Activated T-helper 1 cell treated with anti-CD3 and anti-CD28 coated beads, Interleukin-12 subunit alpha, Interleukin-12 subunit beta, Interleukin-2, Interleukin-4 antibody, amounts not matched to agents 30 ng/mL and 10 ng/mL and 1 ng/mL, durations not matched to agents 14 hours and 24 hours and 36 hours (primary cell): Measurements from ENCODE around the gene DDN. TPM values are rescaled to one million over a fixed set of nuclear protein-coding genes. Genes with fewer than 3 reads are reported as not detected.

Source experiments
- DNase-seq: peaks from one replicate; pipeline ENCODE4 v3.0.0; 2021; ENCODE audit warnings: low spot score
- H3K27ac Mint-ChIP-seq: one replicate; pipeline ENCODE4 v1.8.0; 2021; ENCODE audit warnings: mild to moderate bottlenecking, mixed read lengths
- H3K27me3 Mint-ChIP-seq: one replicate; pipeline ENCODE4 v1.8.0; 2022; ENCODE audit warnings: mild to moderate bottlenecking, moderate library complexity, mixed read lengths; ENCODE audit not compliant: insufficient read depth
- H3K36me3 Mint-ChIP-seq: one replicate; pipeline ENCODE4 v1.8.0; 2021; ENCODE audit warnings: low read depth, mixed read lengths
- H3K4me1 Mint-ChIP-seq: one replicate; pipeline ENCODE4 v1.8.0; 2021; ENCODE audit warnings: low read depth, mixed read lengths
- H3K4me3 Mint-ChIP-seq: one replicate; pipeline ENCODE4 v1.8.0; 2021; ENCODE audit warnings: mild to moderate bottlenecking, moderate library complexity, mixed read lengths
- H3K9me3 Mint-ChIP-seq: one replicate; pipeline ENCODE4 v1.8.0; 2021; ENCODE audit warnings: mixed read lengths
- intact Hi-C: fragments of 100-400 bp; cut with micrococcal nuclease; formaldehyde crosslinking; loops from one replicate; pipeline ENCODE4 v1.15.1; 2024
- total RNA-seq: library from RNA; stranded (reverse); gene quantifications from 2 replicates; pipeline ENCODE4 v1.2.3, GENCODE V29; 2022

DDN gene
- 0.78 and 1.1 TPM in 2 replicates for total RNA-seq

DNA sequence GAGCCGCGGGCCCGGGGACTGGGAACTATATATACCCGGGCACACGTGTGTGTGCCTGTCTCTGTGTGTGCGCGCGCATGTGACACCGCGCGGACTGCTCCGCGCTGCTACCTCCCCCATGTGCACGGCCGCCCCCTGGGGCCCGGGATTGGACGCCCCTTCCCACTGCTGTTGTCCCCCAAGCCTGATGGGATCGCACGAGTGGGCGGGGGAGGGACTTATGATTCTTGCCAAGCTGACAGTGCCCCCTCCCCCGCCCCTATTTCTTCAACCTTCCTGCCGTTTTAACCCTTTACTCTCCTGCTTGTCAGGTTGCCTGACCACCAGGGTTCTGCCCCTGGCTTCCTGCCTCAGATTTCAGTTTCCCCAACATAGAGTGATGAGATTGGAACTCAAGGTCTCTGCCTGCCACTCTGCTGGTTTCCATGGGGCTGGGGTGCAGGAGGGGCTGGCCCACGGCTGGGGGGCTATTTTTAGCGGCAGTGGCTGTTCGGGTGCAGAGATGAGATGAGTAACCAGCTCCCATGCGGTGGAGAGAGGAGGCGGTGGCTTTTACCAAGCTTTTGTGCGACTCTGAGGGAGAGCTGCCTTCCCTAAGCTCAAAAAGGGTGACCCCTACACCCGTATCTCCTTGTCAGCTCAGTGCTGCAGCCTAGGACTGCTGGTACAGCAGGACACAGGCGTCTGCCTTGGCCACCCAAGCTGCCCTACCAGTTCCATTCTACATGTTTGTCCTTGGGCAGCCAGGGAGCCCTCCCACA is at the start of gene DDN:
Gene DDN, minus strand, starts transcription at position 5 of the 761 bp plus-strand sequence. CDS start 88 bp downstream, outside the sequence.
- H3K27ac Mint-ChIP-seq: peak within 1 kb of the TSS; percentile 80
- H3K4me1 Mint-ChIP-seq: peaks cover 27% of the 10 kb centered on the region
- peaks cover 33% of the 10 kb centered on the region for H3K27me3 Mint-ChIP-seq
- H3K36me3 Mint-ChIP-seq: peaks cover 33% of the 10 kb centered on the region
- intact Hi-C loops: loop anchor here (1.0 to 5.0 kb wide), 4 partner anchors 19 to 343 kb away; partner anchors contain the start of gene PRKAG1
- H3K4me3 Mint-ChIP-seq: peak within 1 kb of the TSS; percentile 73
- H3K9me3 Mint-ChIP-seq: no peaks in the 10 kb centered on the region
- DNase-seq: peak; percentile 19

DNA sequence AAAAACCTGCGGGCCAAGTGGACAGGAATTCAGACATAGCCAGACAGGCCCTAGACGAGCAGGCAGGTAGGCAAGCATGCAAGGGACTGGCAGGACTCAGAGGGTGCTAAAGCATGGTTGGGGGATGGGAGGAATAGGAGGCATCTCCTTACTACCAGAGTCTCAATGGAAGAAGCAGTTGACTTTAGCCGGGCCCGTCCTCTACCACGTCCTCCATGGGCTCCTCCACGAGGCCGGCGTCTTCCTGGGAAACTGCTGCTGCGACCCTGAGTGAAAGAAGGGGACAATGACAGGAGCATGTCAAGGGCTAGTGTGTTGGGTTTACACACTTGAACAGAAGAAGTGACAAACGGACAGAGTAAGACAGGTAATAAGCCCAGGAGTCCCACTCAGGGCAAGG is 49.8 kb upstream of the DDN start:
- Mint-ChIP-seq H3K4me1 (no peaks in the 10 kb centered on the region), H3K9me3 (no peaks in the 10 kb centered on the region), H3K27ac (no peak overlapping the region), H3K27me3 (no peaks in the 10 kb centered on the region), H3K36me3 (peaks cover 61% of the 10 kb centered on the region), H3K4me3 (no peak overlapping the region)
- intact Hi-C loops: no loop called here
- no peak for DNase-seq

DNA sequence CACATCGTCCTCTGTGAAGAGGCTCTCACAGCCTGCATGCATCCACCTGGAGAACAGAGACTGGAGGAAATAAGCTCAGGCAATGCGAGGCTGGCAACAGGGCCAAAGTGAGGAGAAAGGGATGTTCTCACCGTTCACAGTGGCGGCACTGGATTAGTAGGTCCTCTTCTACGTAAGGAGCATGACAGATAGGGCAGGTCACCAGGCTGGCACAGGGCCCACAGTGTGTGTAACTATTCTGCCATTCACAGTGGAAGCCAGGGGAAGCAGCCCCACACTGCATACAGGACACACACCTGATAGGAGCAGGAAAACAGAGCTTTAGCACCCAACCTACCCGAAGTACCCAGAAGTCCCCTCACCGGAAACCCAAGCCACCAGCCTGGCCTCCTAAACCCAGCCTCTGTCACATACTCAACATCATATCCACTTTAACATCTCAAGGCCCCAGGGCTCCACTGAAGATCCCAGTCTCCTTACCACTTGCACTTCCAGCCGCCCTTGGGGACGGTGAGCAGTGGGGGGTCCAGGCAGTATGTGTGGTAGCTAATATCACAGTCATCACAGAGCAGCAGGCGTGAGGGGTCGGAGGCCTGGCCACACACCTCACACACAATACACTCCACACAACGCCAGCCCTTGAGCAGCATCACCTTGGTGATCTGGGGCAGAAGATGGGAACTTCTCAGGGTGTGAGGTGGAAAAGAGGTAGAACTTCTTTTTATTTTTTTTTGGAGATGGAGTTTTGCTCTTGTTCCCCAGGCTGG is 47.1 kb upstream of the DDN start:
- intact Hi-C loops: no loop called here
- no peak overlapping the region for H3K4me3 Mint-ChIP-seq
- H3K4me1 Mint-ChIP-seq: no peaks in the 10 kb centered on the region
- H3K36me3 Mint-ChIP-seq: peaks cover 58% of the 10 kb centered on the region
- DNase-seq: no peak
- H3K27me3 Mint-ChIP-seq: no peaks in the 10 kb centered on the region
- no peak overlapping the region for H3K27ac Mint-ChIP-seq
- H3K9me3 Mint-ChIP-seq: no peaks in the 10 kb centered on the region

DNA sequence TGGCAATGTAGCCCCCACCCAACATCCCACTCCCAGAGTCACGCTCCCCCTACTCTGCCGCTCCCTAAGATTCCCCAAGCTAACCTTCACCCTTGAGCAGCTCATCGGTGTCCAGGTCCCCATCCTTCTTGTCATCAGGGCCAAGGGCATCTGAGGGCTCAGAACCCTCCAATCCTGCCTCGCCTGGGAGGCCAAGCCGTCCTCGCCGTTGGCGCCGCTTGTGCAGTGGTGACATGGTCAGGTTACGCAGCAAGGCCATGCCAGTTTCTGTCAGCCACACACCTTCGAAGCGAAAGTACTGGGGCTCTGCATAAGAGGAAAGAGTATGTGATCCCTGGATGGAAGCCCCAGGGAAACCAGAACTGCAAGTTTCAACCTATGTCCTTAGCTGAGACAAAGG is 45.5 kb upstream of the DDN start:
- no peak for DNase-seq
- H3K4me3 Mint-ChIP-seq: no peak overlapping the region
- no peaks in the 10 kb centered on the region for H3K4me1 Mint-ChIP-seq
- intact Hi-C loops: no loop called here
- no peaks in the 10 kb centered on the region for H3K27me3 Mint-ChIP-seq
- H3K9me3 Mint-ChIP-seq: no peaks in the 10 kb centered on the region
- peaks cover 59% of the 10 kb centered on the region for H3K36me3 Mint-ChIP-seq
- no peak overlapping the region for H3K27ac Mint-ChIP-seq

DNA sequence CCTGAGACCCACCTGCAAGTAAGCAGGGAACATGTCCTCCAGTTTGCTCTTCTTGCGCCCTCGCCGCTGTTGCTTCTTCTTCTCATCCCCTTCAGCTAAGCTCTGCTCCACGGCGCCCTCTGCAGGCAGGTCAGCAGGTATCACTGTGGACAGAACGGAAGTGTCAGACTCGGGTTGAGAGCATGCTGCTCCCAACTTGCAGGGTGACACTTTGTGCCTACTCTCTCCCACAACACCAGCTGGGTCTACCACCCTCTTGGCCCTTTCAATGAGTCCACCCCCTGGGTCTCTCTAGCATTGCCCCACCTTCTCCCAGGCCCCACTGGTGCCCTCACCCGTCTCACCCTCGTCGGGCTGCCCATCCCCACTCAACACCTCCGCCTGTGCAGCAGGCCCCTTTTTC is 44.7 kb upstream of the DDN start:
- H3K9me3 Mint-ChIP-seq: no peaks in the 10 kb centered on the region
- H3K27ac Mint-ChIP-seq: no peak overlapping the region

DNA sequence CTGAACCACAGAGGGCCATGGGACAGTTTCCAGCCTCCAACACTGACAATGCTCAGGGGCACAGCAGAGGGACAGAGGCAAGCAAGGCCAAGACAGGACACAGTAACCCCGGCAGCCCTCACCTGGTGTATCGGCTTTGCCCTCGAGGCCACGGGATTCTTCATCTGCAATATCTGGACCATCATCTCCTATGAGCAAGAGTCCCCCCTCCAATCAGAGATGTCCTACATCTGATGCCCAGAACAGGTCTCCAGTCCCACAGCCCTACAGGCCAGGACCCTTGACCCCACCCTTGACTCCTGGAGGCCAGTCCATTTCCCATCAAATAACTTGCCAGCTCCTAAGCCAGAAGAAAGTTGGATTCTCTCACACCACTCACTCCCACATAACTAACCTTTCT is 44.1 kb upstream of the DDN start:
- H3K9me3 Mint-ChIP-seq: no peaks in the 10 kb centered on the region
- H3K4me3 Mint-ChIP-seq: no peak overlapping the region
- peaks cover 59% of the 10 kb centered on the region for H3K36me3 Mint-ChIP-seq
- DNase-seq: no peak
- no peaks in the 10 kb centered on the region for H3K4me1 Mint-ChIP-seq
- intact Hi-C loops: loop anchor here (1.0 kb wide), 1 partner anchor 47 kb away; no protein-coding TSS in a partner anchor
- no peaks in the 10 kb centered on the region for H3K27me3 Mint-ChIP-seq
- H3K27ac Mint-ChIP-seq: no peak overlapping the region

More for the DNA sequence above, 44.7 kb upstream of the DDN start:
- intact Hi-C loops: loop anchor here (1.0 kb wide), 1 partner anchor 48 kb away; no protein-coding TSS in a partner anchor
- Mint-ChIP-seq H3K36me3 (peaks cover 58% of the 10 kb centered on the region), H3K27me3 (no peaks in the 10 kb centered on the region), H3K4me1 (no peaks in the 10 kb centered on the region), H3K4me3 (no peak overlapping the region)
- DNase-seq: peak; percentile 45

DNA sequence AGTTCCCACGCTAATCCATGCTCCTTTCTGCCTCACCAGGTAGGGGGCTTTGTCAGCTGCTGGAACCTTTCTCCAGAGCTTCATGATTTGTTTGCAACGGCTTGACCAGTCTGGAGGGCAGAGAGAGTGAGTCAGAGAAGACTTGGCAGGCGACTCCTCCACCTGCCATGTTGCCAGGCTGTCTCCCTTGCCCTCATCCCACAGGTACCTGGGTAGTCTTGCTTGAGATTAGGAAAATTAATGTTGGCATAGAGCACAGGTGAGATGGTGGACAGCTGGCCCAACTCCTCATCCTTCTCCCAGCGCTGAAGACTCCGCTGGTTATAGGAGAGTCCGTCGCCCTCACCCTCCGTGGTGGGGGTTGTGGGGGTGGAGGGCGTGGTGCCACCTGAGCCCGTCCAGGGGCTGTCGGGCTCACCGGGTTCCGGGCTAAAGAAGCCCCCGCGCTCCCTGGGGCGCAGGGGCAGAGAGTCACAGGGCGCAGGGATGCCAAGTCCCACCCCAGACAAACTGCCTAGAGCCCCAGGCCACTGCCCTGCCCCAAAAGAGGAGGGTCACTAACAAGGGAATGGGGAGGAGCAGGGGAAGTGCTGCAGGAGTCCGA is 42.8 kb upstream of the DDN start:
- Mint-ChIP-seq H3K36me3 (peaks cover 59% of the 10 kb centered on the region), H3K4me3 (no peak overlapping the region), H3K27me3 (no peaks in the 10 kb centered on the region), H3K9me3 (no peaks in the 10 kb centered on the region), H3K27ac (no peak overlapping the region), H3K4me1 (no peaks in the 10 kb centered on the region)
- DNase-seq: no peak
- intact Hi-C loops: no loop called here

DNA sequence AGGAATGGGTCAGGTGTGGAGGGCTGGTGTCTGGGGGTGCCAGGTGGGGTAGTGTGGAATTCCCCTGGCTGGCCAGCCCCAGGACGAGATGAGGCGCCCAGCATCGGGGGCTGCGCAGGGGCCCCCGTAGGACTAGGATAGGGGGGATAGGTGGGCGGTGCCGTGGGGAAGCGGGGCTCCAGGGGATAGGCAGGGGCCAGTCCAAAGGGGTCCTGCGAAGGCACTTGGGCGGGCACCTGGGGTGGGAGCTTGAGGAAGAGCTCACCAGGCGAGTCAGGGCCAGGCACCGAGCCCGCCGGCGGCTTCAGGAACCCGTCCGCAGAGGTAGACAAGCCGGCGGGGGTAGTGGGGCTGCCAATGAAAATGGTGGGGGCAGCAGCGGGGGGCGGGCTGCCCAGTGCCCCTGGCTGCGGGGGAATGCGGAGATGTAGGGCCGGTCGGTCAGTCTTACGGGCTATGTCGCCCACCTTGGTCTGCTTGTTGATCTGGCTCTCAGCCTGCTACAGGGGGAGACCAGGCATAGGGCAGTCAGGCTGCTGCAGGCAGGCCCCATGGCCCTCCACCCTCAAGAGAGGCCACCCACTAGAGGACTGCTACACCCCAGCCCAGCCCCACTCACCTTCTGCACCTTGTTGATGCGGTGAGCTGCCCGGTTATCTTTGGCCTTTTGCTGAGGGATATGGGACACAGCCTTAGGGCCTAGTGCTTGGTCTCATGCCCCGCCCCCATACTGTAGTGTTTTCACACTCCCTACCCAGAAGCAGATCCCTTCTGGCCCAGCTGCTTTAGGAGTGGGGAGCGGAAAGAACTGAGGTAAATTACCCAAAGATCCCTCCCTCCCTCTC is 42.1 kb upstream of the DDN start:
- Mint-ChIP-seq H3K4me1 (no peaks in the 10 kb centered on the region), H3K36me3 (peaks cover 60% of the 10 kb centered on the region), H3K27ac (no peak overlapping the region), H3K4me3 (no peak overlapping the region), H3K9me3 (no peaks in the 10 kb centered on the region), H3K27me3 (no peaks in the 10 kb centered on the region)
- no peak for DNase-seq
- intact Hi-C loops: no loop called here

DNA sequence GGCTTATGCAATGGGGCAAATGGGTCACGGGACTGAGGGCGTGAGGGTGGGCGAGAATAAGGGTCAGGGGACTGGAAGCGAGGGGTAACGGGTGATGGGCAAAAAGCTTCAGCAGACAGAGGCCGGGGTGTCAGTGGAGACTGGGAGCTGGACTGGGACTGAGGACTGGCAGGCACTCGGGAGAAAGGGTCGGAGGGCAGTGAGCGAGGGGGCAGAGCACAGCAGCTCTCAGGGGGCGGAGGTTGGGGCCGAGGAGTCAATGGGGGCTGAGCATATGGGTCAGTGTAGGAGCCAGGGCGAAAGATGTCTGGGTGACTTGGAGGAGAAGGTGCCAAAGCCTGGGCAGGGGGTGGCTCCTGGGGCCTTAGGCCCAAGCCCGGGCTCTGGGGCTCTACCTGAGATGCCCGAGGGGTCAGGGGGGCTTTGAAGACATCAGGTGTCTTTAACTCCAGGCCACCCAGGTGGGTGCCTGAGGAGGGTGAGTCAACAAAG is 41.2 kb upstream of the DDN start:
- Mint-ChIP-seq H3K4me3 (no peak overlapping the region), H3K9me3 (no peaks in the 10 kb centered on the region), H3K4me1 (no peaks in the 10 kb centered on the region), H3K36me3 (peaks cover 55% of the 10 kb centered on the region), H3K27ac (no peak overlapping the region), H3K27me3 (no peaks in the 10 kb centered on the region)
- no peak for DNase-seq
- intact Hi-C loops: no loop called here

DNA sequence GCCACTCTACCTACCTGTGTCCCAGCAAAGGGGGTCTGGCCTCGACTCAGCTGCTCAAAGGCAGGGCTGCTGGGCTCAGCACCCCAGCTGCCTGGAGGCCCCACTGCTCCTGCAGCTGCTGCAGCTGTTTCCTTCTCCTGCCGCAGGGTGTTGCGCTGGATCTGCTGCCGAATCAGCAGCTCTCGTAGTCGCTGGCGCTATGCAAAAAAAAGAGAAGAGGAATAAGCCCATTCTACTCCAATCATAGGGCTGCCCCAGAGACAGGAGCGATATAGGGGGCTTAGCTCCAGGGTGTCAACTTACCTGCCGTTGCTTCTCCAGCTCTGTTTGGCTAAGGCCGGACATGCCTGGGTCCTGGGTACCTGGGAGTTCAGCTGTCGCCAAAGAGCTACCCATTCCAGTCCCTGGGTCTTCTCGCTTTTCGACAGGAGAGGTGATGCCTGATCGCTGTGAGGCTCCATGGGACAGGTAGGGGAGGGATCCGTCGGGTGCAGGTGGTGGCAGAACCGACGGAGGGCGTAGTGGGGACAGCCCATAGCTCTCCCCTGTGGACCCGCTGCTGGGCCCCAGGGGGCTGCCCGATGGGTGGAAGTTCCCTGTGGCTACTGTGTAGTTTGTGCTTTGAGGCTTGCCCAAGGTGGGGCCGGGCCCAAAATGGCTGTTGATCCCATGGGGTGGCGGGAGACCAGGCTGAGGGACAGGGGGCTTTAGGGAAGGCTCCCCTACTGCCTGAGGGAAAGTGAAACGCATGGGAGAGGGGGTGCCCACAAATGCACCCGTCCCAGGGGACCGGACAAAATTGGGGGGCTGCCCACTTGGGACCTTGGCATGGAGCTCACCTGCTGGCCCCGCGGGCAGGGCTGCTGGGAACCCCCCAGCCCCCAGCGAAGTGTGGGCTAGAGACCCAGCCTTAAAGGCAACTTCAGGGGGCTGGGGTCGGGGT is 40.5 kb upstream of the DDN start:
- DNase-seq: no peak
- Mint-ChIP-seq H3K27ac (no peak overlapping the region), H3K9me3 (no peaks in the 10 kb centered on the region), H3K36me3 (peaks cover 52% of the 10 kb centered on the region), H3K4me3 (no peak overlapping the region), H3K4me1 (no peaks in the 10 kb centered on the region), H3K27me3 (no peaks in the 10 kb centered on the region)
- intact Hi-C loops: no loop called here

DNA sequence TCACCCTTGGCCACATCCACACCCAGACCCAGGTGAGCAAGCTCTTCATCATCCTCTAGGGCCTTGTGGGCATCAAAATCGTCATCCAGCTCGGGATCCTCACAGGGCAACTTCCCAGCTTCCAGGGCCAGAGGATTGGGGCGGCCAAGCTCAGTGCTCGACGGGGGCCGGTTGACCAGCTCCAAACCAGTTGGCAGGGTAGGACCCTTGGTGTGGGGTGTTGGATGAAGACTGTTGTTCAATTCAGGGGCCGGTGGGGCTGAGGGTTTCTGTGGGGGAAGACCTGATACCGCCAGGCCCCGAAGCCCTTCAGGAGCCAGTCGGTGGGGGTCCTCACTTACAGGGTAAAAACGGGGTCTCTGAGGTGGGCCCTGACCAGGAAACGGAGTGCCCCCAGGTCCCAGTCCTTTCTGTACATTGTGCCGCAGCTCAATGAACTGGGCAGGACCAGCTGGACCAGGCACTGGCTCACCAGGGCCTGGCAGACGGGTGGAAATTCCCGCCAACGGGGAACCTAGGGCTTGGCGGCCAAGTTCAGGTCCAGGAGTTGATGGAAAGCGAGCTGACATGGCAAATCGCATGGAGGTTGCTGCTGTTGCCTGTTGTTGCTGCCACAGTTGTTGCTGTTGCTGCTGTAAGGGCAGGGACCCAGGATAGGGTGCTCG is 39.2 kb upstream of the DDN start:
- Mint-ChIP-seq H3K4me1 (no peaks in the 10 kb centered on the region), H3K9me3 (no peaks in the 10 kb centered on the region), H3K4me3 (no peak overlapping the region), H3K27me3 (no peaks in the 10 kb centered on the region), H3K36me3 (peaks cover 49% of the 10 kb centered on the region), H3K27ac (no peak overlapping the region)
- intact Hi-C loops: no loop called here
- no peak for DNase-seq
